Measurements from ENCODE around the gene MAPK12.

- TF ChIP-seq REST (IDR thresholded peaks at IDR 0.05; ENCODE audit: low read depth, low read length): no peak
- TF ChIP-seq RAD21 (IDR thresholded peaks at IDR 0.05; ENCODE audit: insufficient read depth, low read depth, low read length): no peak
- TF ChIP-seq EZH2 (IDR thresholded peaks at IDR 0.05; ENCODE audit: borderline replicate concordance, control insufficient read depth, low read depth, low read length): no peak
- TF ChIP-seq, protein P1, sequence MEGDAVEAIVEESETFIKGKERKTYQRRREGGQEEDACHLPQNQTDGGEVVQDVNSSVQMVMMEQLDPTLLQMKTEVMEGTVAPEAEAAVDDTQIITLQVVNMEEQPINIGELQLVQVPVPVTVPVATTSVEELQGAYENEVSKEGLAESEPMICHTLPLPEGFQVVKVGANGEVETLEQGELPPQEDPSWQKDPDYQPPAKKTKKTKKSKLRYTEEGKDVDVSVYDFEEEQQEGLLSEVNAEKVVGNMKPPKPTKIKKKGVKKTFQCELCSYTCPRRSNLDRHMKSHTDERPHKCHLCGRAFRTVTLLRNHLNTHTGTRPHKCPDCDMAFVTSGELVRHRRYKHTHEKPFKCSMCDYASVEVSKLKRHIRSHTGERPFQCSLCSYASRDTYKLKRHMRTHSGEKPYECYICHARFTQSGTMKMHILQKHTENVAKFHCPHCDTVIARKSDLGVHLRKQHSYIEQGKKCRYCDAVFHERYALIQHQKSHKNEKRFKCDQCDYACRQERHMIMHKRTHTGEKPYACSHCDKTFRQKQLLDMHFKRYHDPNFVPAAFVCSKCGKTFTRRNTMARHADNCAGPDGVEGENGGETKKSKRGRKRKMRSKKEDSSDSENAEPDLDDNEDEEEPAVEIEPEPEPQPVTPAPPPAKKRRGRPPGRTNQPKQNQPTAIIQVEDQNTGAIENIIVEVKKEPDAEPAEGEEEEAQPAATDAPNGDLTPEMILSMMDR (IDR thresholded peaks at IDR 0.05 in 2 of 3, conservative IDR thresholded peaks at IDR 0.05 in 1 of 3; ENCODE audit: control insufficient read depth in 2 of 3, extremely low read depth in 1 of 3, insufficient read depth in 1 of 3, low read depth in 3 of 3, low read length in 3 of 3): no peak
Observed at GRCh38 chr22:50216055-50216683, 45.3 kb downstream of the MAPK12 start.
